Calu3 (cell line): Measurements from ENCODE around the gene GPR157. TPM values are rescaled to one million over a fixed set of nuclear protein-coding genes. Genes with fewer than 3 reads are reported as not detected.

Experiments
- BruUV-seq: library from RNA; stranded (reverse); fragments of 400-500 nt; replicated peaks from 2 replicates; lab custom pipeline; 2021; lab: Mats Ljungman, UMichigan
- CTCF ChIA-PET: fragments of 300-600 bp; sonication (Branson Sonifier 250); formaldehyde crosslinking; loops from one replicate; lab custom pipeline; 2022; ENCODE audit warnings: antibody characterized with exemption; lab: Charles Lee
- DNase-seq: peaks from one replicate; pipeline ENCODE4 v3.0.0; 2022
- H3K27ac Mint-ChIP-seq: one replicate; pipeline ENCODE4 v1.8.0; 2022; ENCODE audit warnings: mixed read lengths; ENCODE audit not compliant: unreplicated experiment
- H3K27me3 Mint-ChIP-seq: one replicate; pipeline ENCODE4 v1.8.0; 2022; ENCODE audit warnings: mixed read lengths; ENCODE audit not compliant: unreplicated experiment
- H3K36me3 Mint-ChIP-seq: one replicate; pipeline ENCODE4 v1.8.0; 2022; ENCODE audit warnings: mild to moderate bottlenecking, moderate library complexity, mixed read lengths; ENCODE audit not compliant: insufficient read depth, unreplicated experiment
- H3K4me1 Mint-ChIP-seq: one replicate; pipeline ENCODE4 v1.8.0; 2022; ENCODE audit warnings: mild to moderate bottlenecking, low read depth, mixed read lengths; ENCODE audit not compliant: unreplicated experiment
- H3K4me3 Mint-ChIP-seq: one replicate; pipeline ENCODE4 v1.8.0; 2022; ENCODE audit warnings: mild to moderate bottlenecking, low read depth, moderate library complexity, mixed read lengths; ENCODE audit not compliant: unreplicated experiment
- H3K9me3 Mint-ChIP-seq: one replicate; pipeline ENCODE4 v1.8.0; 2022; ENCODE audit warnings: low read depth, mixed read lengths; ENCODE audit not compliant: unreplicated experiment
- CTCF ChIP-seq: fragments of 200-600 bp; IDR thresholded peaks from one replicate; pipeline ENCODE4 v1.8.0; 2022; ENCODE audit warnings: antibody characterized with exemption; ENCODE audit not compliant: unreplicated experiment
- intact Hi-C: fragments of 100-400 bp; cut with micrococcal nuclease; formaldehyde crosslinking; loops from one replicate; pipeline ENCODE4 v1.10.0; 2022; ENCODE audit not compliant: unreplicated experiment
- total RNA-seq: library from RNA; stranded (reverse); gene quantifications from 2 replicates; pipeline ENCODE4 v1.2.3, GENCODE V29; 2022

Gene GPR157
- total RNA-seq, 1 experiment from 2014 or later: 5.4 TPM

- CTCF ChIA-PET: interaction anchor here (0.6 kb wide), 1 partner anchor 156 kb away, joined by 3 read pairs; no protein-coding TSS in a partner anchor
- no peak for TF ChIP-seq CTCF
- Mint-ChIP-seq H3K36me3 (no peaks in the 10 kb centered on the region), H3K4me1 (no peaks in the 10 kb centered on the region), H3K9me3 (peaks cover 4% of the 10 kb centered on the region), H3K27ac (no peak overlapping the region), H3K4me3 (no peak overlapping the region), H3K27me3 (no peaks in the 10 kb centered on the region)
- no TSS peak for BruUV-seq
- intact Hi-C loops: no loop called here
- no peak for DNase-seq
Measured at GRCh38 chr1:9059891-9060744, 68.8 kb downstream of the GPR157 start.

GRCh38 chr1:9058465-9058864, 70.4 kb downstream of the GPR157 start:
- intact Hi-C loops: no loop called here
- no peak for DNase-seq
- TF ChIP-seq CTCF: no peak
- Mint-ChIP-seq H3K36me3 (no peaks in the 10 kb centered on the region), H3K4me1 (no peaks in the 10 kb centered on the region), H3K27ac (no peak overlapping the region), H3K9me3 (peaks cover 4% of the 10 kb centered on the region), H3K4me3 (no peak overlapping the region), H3K27me3 (no peaks in the 10 kb centered on the region)
- CTCF ChIA-PET: interaction anchor here (0.8 to 1.3 kb wide), 3 partner anchors 22 to 67 kb away, joined by 3 read pairs; no protein-coding TSS in a partner anchor
- no TSS peak for BruUV-seq

GRCh38 chr1:9057851-9058250, 71.1 kb downstream of the GPR157 start:
- intact Hi-C loops: no loop called here
- H3K36me3 Mint-ChIP-seq: no peaks in the 10 kb centered on the region
- H3K4me1 Mint-ChIP-seq: no peaks in the 10 kb centered on the region
- no peak for DNase-seq
- no peak overlapping the region for H3K27ac Mint-ChIP-seq
- no TSS peak for BruUV-seq
- H3K27me3 Mint-ChIP-seq: no peaks in the 10 kb centered on the region
- peaks cover 4% of the 10 kb centered on the region for H3K9me3 Mint-ChIP-seq
- no peak for TF ChIP-seq CTCF
- CTCF ChIA-PET: interaction anchor here (0.8 to 1.3 kb wide), 3 partner anchors 10 to 53 kb away, joined by 3 to 11 read pairs (median 3); no protein-coding TSS in a partner anchor
- H3K4me3 Mint-ChIP-seq: no peak overlapping the region

- Mint-ChIP-seq H3K36me3 (no peaks in the 10 kb centered on the region), H3K4me1 (no peaks in the 10 kb centered on the region), H3K27ac (no peak overlapping the region), H3K4me3 (no peak overlapping the region), H3K9me3 (no peaks in the 10 kb centered on the region), H3K27me3 (peaks cover 10% of the 10 kb centered on the region)
- no peak for TF ChIP-seq CTCF
- intact Hi-C loops: no loop called here
- no TSS peak for BruUV-seq
- DNase-seq: no peak
- CTCF ChIA-PET: no interaction called here
Measured at GRCh38 chr1:9052272-9053049, 76.4 kb downstream of the GPR157 start.
